GM21515 (cell line): ENCODE data around the gene MAT2A.
"Not testable (repeated sequence)": the region's sequence is repeated elsewhere in the genome, so short reads cannot be mapped to it uniquely, and the experiment has no call there.

Experiments
- ATAC-seq: cut with Tn5 transposase; IDR thresholded peaks from one replicate; pipeline ENCODE4 v1.9.1; 2021; ENCODE audit not compliant: unreplicated experiment

Gene MAT2A

DNA sequence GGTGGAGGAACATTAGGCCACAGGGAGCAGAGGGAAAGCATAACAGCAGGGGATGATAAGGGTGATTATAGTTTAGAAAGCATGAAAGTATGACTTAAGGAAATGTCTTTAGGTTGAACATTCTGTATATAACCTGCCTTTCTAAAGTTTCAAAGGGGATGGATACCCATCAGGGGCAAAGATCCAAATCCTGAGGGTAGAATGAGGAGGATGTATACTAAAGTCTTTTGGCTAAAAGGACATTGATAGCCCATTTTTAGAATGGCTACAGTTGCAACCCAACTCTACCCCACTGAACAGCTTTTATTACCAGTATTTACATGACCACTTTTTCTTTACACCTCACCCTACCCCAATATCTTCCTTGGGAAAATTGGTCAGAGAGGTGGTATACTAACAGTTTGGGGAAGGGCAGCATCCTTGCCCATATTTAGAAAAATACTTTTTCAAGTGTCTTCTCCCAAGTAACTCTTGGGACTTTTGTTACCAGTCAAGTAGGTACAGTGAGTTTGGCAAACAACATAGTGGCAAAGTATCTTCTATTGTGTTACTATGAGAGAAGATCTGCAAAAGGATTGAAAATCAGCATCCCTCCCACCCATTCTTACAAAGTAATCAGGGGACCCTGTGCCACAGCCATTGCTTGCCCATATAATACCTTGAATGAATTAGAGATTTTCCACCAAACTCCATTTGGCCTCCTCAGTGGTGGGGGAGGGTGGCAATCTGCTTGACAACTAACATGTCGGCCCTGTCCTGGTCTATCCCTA is 8.3 kb downstream of the MAT2A start:
- no peak for ATAC-seq

DNA sequence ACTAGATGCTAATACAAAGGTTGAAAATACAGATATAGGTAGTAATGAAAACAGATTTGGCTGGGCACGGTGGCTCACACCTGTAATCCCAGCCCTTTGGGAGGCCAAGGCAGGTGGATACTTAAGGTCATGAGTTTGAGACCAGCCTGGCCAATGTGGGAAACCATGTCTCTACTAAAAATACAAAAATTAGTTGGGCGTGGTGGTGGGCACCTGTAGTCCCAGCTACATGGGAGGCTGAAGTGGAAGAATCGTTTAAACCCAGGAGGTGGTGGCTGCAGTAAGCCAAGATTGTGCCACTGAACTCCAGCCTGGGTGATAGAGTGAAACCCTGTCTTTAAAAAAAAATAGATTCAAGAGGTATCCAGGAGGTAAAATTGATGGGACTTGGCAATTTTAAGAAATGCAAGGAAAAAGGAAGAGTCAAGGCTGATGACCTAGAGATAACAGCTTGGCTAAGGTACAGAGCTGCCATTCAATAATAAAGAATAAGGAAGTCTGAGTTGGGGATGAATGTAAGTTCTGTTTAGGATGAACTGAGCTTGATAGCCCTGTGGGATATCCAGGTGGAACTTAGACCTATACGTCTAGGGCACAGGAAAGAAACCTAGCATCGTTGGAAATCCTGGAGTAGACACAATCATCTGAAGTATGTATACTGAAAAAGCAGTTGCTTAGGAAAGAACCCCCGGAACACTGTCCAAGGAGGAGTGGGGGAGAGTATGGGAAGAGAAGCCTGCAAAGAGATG is 9.1 kb downstream of the MAT2A start:
- no peak for ATAC-seq

DNA sequence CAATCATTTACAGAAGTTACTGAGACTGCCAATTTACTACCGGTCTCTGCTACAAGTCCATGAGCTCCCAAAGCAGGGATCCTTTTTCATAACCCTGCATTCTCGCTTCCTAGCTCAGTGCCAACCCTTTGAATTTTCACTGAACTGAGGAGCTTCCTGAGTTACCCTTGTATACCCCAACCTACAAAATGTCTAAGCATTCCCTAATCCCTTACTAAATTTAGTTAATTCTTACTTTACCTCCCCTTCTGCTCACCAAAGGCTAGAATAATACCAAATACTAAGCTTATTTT is 9.6 kb downstream of the MAT2A start:
- ATAC-seq, result no peak

DNA sequence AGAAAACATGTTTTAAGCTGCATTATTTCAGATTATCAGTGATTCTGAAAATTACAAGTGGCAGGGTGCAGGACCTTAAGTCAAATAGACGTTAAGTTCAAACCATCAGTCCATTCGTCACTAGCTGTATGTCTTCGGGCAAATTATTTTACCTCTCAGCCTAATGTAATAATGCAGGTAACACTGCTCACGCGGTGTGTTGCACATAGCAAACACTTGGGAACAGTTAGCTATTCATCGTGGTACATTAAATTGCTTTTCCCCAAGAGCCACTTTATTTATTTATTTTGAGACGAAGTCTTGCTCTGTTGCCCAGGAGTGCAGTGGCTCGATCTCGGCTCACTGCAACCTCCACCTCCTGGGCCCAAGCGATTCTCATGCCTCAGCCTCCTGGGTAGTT is 10.1 kb downstream of the MAT2A start:
- ATAC-seq, result no peak

DNA sequence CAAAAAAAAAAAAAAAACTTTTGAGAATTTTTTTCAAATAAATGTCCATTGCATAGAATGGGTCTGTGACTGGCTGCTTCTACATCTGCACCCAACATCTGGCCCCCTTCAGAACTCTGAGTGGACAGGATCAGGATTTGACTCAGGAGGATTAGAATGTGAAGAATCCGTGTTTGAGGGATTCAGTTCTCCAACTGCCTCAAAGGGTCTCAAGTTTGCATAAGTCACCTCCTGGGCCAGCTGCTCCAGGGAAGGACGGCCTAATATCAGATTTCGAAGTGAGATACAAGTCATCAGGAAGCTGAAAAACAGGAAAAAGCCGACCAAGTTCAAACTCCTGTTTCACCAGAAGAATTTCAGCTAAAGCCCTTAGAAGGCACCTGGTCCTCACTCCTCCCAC is 10.9 kb downstream of the MAT2A start:
- no peak for ATAC-seq

DNA sequence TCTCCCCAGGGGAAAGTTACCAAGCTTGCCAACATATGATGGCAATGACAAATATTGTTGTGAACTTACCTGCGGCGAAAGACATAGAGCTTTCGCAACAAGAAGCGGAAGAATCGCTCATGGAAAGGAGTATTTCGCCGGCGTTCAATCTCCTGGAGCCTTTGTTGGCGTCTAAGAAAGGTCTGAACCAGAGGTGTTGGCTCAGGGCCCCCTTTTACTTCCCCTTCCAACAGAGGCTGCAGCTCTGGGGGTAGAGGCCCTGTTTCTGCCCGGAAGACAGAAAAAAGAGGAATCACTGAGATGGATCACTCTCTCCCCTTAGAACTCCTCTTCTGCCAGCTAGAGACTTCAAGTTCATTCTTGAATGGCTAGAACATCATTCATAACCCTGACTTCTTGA is 11.5 kb downstream of the MAT2A start:
- no peak for ATAC-seq

DNA sequence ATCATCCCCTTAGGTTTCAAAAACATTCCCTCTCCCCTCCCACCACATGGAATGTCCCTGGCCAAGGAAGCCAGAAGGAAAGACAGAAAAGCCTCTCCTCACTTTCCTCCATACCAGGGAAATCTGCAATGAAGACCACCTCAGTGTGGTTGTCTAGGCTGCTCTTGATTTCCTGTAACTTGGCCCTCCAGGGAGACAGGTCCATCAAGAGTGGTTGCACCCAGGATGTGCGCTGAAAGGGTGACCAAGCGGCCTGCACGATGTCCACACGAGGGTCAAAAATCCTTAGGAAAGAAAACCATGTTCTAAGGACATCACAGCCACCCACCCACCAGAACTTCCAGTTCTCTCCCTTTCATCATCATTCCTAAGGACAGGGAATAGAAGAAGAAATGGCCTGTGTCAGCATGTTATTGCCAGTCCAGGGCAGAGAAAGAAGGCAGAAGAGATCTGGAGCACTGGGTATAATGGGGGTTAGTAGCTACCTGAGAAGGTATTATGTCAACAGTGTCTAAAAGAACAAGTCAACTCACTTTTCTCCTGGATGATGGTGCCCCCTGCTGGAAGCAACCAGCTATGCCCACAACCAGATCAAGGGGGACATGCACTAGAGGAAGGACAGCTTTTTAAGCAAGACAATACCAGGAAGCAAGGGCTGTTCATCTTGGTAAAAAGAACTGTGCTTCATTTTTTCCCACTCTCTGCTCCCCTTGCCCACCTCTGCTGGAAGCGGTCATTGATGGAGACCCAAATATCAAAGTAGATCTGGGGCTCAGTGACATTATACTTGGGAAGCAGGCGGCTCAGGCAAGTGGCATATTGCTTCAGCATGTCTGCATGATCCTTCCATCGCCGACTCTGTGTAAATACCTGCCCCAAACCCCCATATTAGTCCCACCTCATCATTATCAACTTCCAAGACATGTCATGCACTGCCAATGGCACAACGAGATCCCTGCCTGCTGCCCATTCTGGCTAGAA is 13.0 kb downstream of the MAT2A start:
- no peak for ATAC-seq

DNA sequence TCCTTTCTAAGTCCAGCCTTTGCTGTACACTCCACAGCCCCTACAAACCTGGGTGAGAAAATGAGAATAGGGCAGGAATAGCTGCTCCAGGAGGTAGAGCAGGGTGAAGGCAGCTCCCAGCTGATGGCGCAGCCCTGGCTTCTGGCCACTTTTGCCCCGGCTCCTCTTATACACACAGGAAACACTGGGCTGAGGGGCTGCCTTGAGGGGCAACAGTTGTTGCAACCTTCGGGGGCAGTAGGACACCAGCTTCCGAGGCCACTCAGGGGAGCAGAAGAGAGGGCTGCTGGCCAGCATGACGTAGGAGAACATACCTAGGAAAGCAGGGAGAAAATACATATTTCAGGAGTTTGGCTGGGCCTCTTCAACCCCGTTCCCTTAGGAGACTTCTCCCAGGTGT is 14.2 kb downstream of the MAT2A start:
- no peak for ATAC-seq

DNA sequence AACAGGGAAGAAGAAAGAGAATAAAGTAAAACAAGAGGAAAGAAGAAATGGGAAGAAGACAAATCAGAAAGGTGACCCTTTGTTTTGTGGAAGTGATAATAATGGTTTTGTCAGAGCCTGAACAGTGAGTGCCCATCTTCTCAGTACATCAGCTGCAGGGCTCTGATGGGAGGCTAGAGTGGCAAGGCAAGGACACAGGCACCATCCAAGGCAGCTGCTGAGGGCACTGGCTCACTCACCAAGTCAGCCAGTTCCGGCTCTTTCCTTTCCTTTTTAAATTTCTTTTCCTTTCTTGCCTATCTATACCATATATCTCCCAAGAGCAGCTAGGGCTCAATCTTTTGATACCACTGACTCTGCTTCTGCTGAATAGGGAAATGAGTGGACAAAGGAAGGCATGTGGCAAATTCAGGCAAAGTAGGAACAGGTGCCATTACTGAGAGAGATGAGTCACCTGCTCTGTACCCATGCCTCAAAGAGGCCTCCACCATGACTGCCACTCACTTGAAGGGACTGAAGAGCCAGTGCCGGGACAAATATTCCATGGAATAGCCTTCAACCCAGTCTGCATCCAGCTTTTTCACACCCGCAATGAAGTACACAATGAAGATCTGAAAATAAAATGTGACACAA is 16.1 kb downstream of the MAT2A start:
- no peak for ATAC-seq

DNA sequence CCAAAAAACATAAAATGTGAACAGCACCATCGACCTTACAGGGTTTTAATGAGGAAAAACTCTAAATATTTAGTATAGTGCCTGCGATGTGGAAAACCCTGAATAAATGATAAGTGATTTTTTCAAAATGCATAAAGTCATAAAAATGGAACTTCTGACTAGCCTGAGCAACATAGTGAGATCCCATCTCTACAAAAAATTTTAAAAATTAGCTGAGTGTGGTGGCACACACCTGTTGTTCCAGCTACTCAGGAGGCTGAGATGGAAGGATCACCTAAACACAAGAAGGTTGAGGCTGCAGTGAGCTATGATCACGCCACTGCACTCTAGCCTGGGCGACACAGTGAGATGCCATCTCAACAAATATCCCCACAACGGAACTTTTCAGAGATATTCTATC is 18.2 kb downstream of the MAT2A start:
- no peak for ATAC-seq

DNA sequence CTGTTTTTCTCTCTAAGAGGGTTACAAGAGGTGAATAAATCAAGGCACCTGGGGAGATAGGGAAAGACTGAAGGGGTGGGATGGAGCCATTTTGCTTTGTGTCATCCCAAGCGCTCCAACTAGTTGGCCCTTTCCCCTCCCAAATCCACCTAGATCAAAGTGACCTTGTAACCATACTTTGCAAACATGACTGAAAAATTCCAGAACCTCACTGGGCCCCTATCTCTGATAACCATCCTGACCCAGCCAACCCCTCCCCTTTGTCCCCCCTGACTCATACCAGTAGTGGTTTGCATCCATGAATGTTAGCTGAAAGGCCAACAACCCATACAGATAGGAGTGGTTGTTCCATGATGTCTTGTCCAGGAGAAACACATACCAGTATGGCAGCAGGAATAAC is 19.2 kb downstream of the MAT2A start:
- ATAC-seq, result no peak

DNA sequence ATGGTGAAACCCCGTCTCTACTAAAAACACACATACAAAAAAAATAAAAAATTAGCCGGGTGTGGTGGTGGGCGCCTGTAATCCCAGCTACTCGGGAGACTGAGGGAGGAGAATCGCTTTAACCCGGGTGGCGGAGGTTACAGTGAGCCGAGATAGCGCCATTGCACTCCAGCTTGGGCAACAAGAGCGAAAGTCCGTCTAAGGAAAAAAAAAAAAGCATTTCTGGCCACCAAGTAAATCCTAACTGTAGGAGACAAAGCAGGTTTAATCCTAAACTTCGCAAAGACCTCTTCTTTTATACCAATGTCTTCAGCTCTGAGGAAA is 21.4 kb downstream of the MAT2A start:
- ATAC-seq, result not testable (repeated sequence)

DNA sequence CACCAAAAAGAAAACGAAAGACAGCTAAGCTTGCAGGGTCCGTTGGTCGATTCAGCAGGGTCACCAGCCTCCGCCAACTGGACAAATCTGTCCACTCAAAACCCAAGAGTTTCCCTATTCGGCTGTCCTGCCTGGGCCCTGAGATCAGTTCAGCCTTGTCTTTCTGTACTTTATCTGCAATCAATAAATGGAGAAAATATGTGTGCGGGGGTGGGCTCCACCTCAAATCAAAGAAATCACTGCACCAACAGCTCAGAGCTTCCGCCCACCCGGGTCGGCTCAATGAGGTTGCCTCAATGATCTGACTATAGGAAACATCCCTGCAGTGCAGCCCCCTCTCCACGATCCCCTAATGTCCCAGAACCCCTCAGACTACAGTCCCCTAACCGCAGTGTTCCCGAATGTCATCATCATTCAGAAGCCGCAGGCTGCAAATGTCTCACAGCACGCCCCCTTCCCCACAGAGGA is 21.9 kb downstream of the MAT2A start:
- ATAC-seq, result no peak

DNA sequence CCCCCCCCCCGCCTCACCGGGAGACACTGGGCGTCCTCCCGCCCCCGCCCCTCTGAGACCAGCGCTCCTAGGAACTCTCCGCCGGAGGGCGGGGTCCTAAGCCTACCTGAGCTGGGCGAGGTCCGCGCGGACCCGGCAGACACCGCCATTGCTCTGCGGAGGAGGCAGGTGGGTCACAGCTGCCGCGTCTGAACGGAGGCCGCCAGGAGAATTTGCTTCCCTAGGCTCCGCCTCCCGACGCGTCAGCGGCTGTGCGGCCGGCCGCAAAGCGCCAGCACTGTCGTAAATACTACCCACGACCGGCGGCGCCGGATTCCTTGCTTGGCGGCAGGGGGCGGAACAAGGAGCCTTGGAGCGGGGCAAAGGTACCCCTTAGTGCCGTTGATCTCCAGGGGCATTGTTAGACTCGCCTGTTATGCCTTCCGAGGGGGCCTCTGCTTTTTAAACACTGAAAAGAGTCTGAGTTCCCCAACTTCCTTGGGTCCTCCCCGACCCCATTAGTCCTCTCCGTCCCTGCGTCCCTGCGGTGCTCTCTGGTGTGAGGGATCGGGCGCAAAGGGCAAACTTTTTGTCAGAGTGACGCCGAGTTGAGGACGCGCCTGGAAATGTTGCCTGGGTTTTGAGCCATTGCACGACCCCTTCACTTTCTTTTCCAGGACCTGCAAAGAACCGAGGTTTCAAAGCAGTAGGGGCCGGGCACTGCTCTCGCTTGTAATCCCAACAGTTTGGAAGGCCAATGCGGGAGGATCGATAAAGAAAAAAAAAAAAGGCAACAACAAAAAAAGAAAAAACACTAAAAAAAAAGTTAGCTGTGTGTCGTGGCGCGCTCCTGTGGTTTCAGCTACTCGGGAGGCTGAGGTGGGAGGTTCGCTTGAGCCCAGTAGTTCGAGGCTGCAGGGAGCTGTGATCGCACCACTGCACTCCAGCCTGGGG is 22.6 kb downstream of the MAT2A start, which contains the start of gene GGCX:
TSS of gene GGCX (minus strand) at position 214 of the 933 bp plus-strand sequence. CDS start at position 149, 65 bp downstream.
- ATAC-seq, result peak; percentile 92

DNA sequence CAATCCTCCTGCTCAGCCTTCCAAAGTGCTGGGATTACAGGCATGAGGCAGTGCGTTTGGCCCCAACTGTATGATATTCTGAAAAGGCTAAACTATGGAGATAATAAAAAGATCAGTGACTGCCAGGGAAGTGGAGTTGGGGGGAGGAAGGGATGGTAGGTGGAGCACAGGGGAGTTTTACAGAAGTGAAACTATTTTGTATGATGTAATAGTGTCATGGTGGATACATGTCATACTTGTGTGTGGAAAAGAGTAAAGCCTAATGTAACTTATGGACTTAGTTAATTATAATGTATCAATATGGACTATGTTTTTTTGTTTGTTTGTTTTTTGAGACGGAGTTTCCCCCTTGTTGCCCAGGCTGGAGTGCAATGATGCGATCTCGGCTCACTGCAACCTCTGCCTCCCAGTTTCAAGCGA is 25.2 kb downstream of the MAT2A start:
- no peak for ATAC-seq

DNA sequence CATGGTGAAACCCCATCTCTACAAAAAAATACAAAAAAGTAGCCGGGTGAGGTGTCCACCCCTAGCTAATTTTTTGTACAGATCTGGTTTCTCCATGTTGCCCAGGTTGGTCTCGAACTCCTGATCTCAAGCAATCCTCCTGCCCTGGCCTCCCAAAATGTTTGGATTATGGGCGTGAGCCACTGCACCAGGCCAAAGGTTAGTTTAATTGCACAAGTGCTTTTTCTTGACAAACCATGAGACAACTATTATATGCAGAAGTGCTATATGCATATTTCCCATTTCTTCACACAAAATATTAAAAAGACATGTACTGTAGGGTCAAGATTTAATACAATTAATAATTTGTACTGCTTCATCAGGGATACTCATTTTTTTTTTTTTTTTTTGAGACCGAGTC is 27.3 kb downstream of the MAT2A start:
- no peak for ATAC-seq

DNA sequence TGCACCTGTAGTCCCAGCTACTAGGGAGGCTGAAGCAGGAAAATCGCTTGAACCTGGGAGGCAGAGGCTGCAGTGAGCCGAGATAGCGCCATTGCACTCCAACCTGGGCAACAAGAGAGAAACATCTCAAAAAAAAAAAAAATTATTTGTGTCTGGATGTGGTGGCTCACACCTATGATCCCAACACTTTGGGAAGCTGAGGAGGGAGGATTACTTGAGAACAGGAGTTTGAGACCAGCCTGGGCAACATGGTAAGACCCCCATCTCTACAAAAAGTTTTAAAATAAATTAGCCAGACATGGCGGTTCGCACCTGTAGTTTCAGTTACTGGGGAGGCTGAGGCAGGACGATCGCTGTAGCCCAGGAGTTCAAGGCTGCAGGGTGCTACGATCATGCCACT is 36.8 kb downstream of the MAT2A start:
- no peak for ATAC-seq

DNA sequence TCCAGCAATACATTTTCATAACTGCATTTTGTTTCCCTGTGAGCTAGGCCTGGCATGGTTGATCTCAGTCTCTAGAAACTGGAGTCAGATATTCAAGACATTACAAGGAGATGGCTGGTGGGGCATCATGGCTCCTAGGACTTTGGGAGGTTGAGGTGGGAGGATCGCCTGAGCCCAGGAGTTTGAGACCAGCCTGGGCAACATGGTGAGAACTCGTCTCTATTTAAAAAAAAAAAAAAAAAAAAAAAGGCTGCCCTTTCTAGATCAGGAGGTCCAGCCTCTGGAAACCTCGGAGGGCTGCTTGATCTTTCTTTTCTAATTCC is 38.1 kb downstream of the MAT2A start:
- ATAC-seq, result no peak

DNA sequence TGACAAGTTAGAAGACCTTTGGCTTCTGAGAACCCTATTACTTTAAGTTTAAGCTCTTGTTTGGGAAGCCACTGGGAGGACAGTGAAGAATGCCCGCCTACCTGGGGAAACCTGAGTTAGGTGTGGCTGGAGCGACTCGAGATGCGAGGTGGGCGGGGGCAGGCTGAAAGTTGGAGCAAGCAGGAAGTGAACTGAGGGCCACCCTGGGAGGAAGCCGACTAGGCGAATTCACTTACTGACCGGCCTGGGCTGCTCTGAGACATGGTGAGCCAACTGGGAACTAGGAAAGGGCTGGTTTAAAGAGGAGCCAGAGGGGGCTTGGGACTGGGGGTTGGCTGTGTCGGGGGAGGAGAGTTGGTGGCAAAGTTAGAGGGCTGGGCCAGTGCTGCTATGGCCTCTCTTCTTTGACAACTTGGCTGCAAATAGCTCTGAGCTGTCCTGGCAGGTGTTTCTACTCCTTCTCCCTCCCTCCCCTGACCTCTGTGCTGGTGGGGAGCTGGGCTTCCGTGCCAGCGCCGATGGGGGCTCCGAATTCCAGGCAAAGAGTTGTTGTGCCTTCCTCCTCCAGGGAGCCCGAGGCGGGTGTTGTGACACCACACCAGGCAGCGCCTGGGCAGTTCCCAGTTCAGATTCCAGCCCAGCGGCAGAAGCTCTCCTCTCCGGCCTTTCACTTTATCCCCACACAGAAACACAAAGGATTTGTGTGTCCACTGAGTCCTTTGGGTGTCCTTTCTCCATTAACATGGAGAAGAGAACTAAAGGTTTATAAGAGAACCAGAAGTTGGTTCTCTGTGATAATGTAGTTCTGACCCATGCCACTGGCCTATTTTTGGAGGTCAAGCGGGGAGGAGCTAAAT is 38.6 kb downstream of the MAT2A start, which contains the start of gene VAMP8:
TSS of gene VAMP8 (plus strand) at position 201 of the 857 bp plus-strand sequence. CDS start at position 262, 61 bp downstream.
- peak; percentile 57 for ATAC-seq
